CD8-positive, alpha-beta memory T cell (primary cell): ENCODE measurements around the gene GLT1D1. TPM values are rescaled to one million over a fixed set of nuclear protein-coding genes. Genes with fewer than 3 reads are reported as not detected.

Experiments
- CTCF ChIA-PET: fragments of 350-600 bp; sonication (Branson Sonifier 250); formaldehyde crosslinking; loops from one replicate; lab custom pipeline; 2021; ENCODE audit warnings: antibody characterized with exemption; lab: Charles Lee
- POLR2A ChIA-PET: fragments of 350-600 bp; sonication (Branson Sonifier 250); formaldehyde crosslinking; loops from one replicate; lab custom pipeline; 2021; ENCODE audit warnings: antibody characterized with exemption; lab: Charles Lee
- DNase-seq, 5 donors: peaks; one replicate each; pipeline versions ENCODE4 v3.0.0 to v3.0.0-alpha.2; 2020 to 2022; ENCODE audit warnings: mixed read lengths in 1 of 5
- H3K27ac ChIP-seq: one replicate; pipeline ENCODE4 v1.7.0; 2013; ENCODE audit warnings: low read depth, mild to moderate bottlenecking, low read length, moderate library complexity
- H3K27me3 ChIP-seq: 2 replicates; pipeline ENCODE4 v1.7.0; 2013; ENCODE audit warnings: low read length, mild to moderate bottlenecking; ENCODE audit not compliant: insufficient read depth, poor library complexity, severe bottlenecking
- H3K36me3 ChIP-seq: 2 replicates; pipeline ENCODE4 v1.7.0; 2013; ENCODE audit warnings: mild to moderate bottlenecking, low read length, moderate library complexity; ENCODE audit not compliant: insufficient read depth
- H3K4me1 ChIP-seq: 2 replicates; pipeline ENCODE4 v1.7.0; 2013; ENCODE audit warnings: mild to moderate bottlenecking, low read length, moderate library complexity; ENCODE audit not compliant: insufficient read depth
- H3K4me3 ChIP-seq: 2 replicates; pipeline ENCODE4 v1.7.0; 2013; ENCODE audit warnings: mild to moderate bottlenecking, low read length
- H3K9me3 ChIP-seq: 2 replicates; pipeline ENCODE4 v1.7.0; 2013; ENCODE audit warnings: mild to moderate bottlenecking, low read length
- H3K27ac Mint-ChIP-seq, 8 donors: one replicate each; pipeline ENCODE4 v1.8.0; 2020 to 2021; ENCODE audit warnings: mixed read lengths in 8 of 8, mild to moderate bottlenecking in 6 of 8, inconsistent platforms in 3 of 8, moderate library complexity in 3 of 8
- H3K27me3 Mint-ChIP-seq, 2 donors: one replicate each; pipeline ENCODE4 v1.8.0; 2020 to 2021; ENCODE audit warnings: mixed read lengths in 2 of 2, mild to moderate bottlenecking in 1 of 2, moderate library complexity in 1 of 2
- H3K36me3 Mint-ChIP-seq, 3 donors: one replicate each; pipeline ENCODE4 v1.8.0; 2020 to 2021; ENCODE audit warnings: mixed read lengths in 3 of 3, inconsistent platforms in 1 of 3, mild to moderate bottlenecking in 1 of 3
- H3K4me1 Mint-ChIP-seq, 3 donors: one replicate each; pipeline ENCODE4 v1.8.0; 2020 to 2021; ENCODE audit warnings: mixed read lengths in 3 of 3, inconsistent platforms in 1 of 3, mild to moderate bottlenecking in 1 of 3
- H3K4me3 Mint-ChIP-seq, 7 donors: one replicate each; pipeline ENCODE4 v1.8.0; 2020 to 2021; ENCODE audit warnings: mixed read lengths in 7 of 7, mild to moderate bottlenecking in 6 of 7, moderate library complexity in 4 of 7, inconsistent platforms in 2 of 7
- H3K9me3 Mint-ChIP-seq, 5 donors: one replicate each; pipeline ENCODE4 v1.8.0; 2020 to 2022; ENCODE audit warnings: mixed read lengths in 5 of 5, mild to moderate bottlenecking in 3 of 5, moderate library complexity in 2 of 5, inconsistent platforms in 1 of 5
- polyA plus RNA-seq: library from polyadenylated mRNA; unstranded; fragments of 300-500 nt; fragmentation: Illumina TruSeq; gene quantifications from one replicate; pipeline ENCODE4 v1.2.3, GENCODE V29; 2021
- total RNA-seq, 2 experiments: library from RNA; stranded (reverse); gene quantifications; one replicate each; pipeline ENCODE4 v1.2.3, GENCODE V29; 2021

Gene GLT1D1
- total and polyA plus RNA-seq, 3 experiments from 2014 or later, result 0.22 to 0.24 (median 0.24) TPM

DNA sequence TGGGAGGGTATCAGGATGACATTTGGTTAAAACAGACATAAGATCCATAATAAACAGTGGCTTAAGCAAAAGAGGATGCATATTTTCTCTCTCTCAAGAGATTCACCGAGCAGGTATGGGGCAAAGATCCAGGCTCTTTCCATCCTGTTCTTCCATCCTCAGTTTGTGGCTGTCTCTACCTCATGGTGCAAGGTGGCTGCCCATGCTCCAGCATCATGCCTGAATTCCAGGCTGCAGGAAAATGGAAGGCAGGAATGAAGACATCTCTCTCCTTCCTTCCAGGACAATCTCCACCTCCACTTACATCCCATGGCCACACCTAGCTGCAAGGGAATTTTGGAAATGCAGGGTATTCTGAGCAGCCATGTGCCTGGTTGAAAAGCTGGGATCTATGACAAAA is 136.0 kb downstream of the GLT1D1 start:
- POLR2A ChIA-PET, result no interaction called here
- peaks cover 7 to 9% of the 10 kb centered on the region in 2 donors for H3K27me3 Mint-ChIP-seq
- Histone ChIP-seq H3K27me3 (no peaks in the 10 kb centered on the region), H3K36me3 (no peaks in the 10 kb centered on the region), H3K9me3 (no peaks in the 10 kb centered on the region), H3K27ac (no peak overlapping the region), H3K4me1 (no peaks in the 10 kb centered on the region), H3K4me3 (no peak overlapping the region)
- H3K36me3 Mint-ChIP-seq, result no peaks in the 10 kb centered on the region
- CTCF ChIA-PET, result no interaction called here
- no peak overlapping the region for H3K4me3 Mint-ChIP-seq
- no peaks in the 10 kb centered on the region for H3K4me1 Mint-ChIP-seq
- H3K27ac Mint-ChIP-seq, result no peak overlapping the region
- H3K9me3 Mint-ChIP-seq, result peaks cover 0 to 5% (median 2%) of the 10 kb centered on the region in 5 donors
- no peak for DNase-seq

DNA sequence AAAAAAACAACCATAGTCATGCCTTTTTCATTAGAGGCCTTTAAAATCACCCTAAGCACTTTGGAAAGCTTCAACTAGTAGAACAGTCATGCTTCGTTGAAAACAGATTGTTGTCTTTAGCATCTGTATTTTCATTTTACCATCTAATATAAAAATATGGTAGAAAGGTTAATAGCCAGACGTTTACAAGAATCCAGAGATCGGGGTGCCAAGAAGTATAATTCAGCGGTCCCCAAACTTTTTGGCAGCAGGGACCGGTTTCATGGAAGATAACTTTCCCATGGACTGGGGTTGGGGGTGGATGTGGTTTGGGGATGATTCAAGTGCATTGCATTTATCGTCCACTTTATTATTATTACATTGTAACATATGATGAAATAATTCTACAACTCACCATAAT is 138.4 kb downstream of the GLT1D1 start:
- H3K27me3 Mint-ChIP-seq, result peaks cover 7 to 11% of the 10 kb centered on the region in 2 donors
- no peaks in the 10 kb centered on the region for H3K36me3 Mint-ChIP-seq
- H3K27me3 ChIP-seq, result no peaks in the 10 kb centered on the region
- no peaks in the 10 kb centered on the region for H3K9me3 ChIP-seq
- ChIA-PET CTCF (no interaction called here), POLR2A (no interaction called here)
- H3K4me1 Mint-ChIP-seq, result no peaks in the 10 kb centered on the region
- H3K4me1 ChIP-seq, result no peaks in the 10 kb centered on the region
- no peak for DNase-seq
- H3K4me3 Mint-ChIP-seq, result no peak overlapping the region
- peaks cover 0 to 5% (median 2%) of the 10 kb centered on the region in 5 donors for H3K9me3 Mint-ChIP-seq
- no peak overlapping the region for H3K4me3 ChIP-seq
- no peak overlapping the region for H3K27ac ChIP-seq
- no peak overlapping the region for H3K27ac Mint-ChIP-seq
- no peaks in the 10 kb centered on the region for H3K36me3 ChIP-seq

DNA sequence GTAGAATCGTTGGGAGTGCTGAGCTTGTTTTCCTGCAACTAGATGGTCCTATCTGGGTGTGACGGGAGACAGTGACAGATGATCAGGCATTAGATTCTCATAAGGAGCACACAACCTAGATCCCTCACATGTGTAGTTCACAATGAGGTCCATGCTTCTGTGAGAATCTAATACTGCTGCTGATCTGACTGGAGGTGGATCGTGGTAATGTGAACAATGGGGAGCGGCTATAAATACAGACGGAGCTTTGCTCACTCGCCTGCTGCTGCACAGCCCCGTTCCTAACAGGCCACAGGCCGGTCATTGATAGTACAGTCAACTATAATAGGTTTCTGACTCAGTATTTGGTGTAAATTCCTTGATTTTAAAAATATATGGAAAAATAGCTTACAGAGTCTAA is 138.8 kb downstream of the GLT1D1 start:
- no peaks in the 10 kb centered on the region for H3K36me3 Mint-ChIP-seq
- H3K4me3 Mint-ChIP-seq, result no peak overlapping the region
- ChIA-PET CTCF (no interaction called here), POLR2A (no interaction called here)
- no peaks in the 10 kb centered on the region for H3K27me3 ChIP-seq
- peaks cover 0 to 5% (median 2%) of the 10 kb centered on the region in 5 donors for H3K9me3 Mint-ChIP-seq
- H3K4me3 ChIP-seq, result no peak overlapping the region
- H3K9me3 ChIP-seq, result no peaks in the 10 kb centered on the region
- DNase-seq, result no peak
- H3K27ac Mint-ChIP-seq, result no peak overlapping the region
- H3K27ac ChIP-seq, result no peak overlapping the region
- peaks cover 7 to 11% of the 10 kb centered on the region in 2 donors for H3K27me3 Mint-ChIP-seq
- no peaks in the 10 kb centered on the region for H3K36me3 ChIP-seq
- no peaks in the 10 kb centered on the region for H3K4me1 ChIP-seq
- no peaks in the 10 kb centered on the region for H3K4me1 Mint-ChIP-seq

DNA sequence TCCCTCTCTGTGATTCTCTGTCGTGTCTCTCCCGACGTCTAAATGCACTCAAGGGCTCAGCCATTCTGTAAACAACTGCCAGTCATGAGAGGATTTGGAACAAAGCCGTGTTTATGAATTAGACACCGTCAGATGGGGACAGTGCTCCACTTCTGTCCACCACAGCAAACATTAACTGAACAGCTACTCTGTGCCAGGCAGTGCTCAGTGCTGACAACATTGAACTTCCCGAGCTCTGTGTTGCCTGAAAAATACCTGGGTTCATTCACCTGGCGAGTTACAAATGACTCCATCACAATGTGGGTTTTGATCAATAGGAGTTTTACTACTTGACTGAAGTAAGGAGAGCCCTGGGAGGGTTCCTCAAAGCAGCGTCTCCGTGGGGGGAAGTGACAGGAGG is 139.3 kb downstream of the GLT1D1 start:
- Histone ChIP-seq H3K9me3 (no peaks in the 10 kb centered on the region), H3K27ac (no peak overlapping the region), H3K36me3 (no peaks in the 10 kb centered on the region), H3K4me3 (no peak overlapping the region), H3K4me1 (no peaks in the 10 kb centered on the region), H3K27me3 (no peaks in the 10 kb centered on the region)
- H3K36me3 Mint-ChIP-seq, result no peaks in the 10 kb centered on the region
- peaks cover 7 to 9% of the 10 kb centered on the region in 2 donors for H3K27me3 Mint-ChIP-seq
- no peak for DNase-seq
- H3K27ac Mint-ChIP-seq, result no peak overlapping the region
- no peaks in the 10 kb centered on the region for H3K4me1 Mint-ChIP-seq
- no peak overlapping the region for H3K4me3 Mint-ChIP-seq
- ChIA-PET POLR2A (no interaction called here), CTCF (no interaction called here)
- H3K9me3 Mint-ChIP-seq, result peaks cover 0 to 5% (median 2%) of the 10 kb centered on the region in 5 donors

DNA sequence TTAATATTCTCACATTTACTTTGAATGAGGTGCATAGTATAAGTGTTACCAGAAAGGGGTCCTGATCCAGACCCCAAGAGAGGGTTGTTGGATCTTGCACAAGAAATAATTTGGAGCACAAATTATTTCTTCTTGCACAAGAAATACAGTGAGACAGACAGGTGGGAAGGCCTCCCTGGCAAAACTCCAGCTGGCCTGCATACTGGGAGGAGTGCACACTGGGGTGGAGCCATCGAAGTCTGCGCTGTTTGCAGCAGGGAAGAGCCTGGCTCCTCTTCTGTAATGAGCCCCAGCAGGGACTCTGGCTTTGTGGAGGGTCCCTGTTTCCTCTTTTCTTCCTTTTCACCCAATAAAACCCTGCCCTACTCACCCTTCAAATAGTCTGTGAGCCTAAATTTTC is 141.6 kb downstream of the GLT1D1 start:
- Mint-ChIP-seq H3K27me3 (peaks cover 6 to 7% of the 10 kb centered on the region in 2 donors), H3K4me1 (no peaks in the 10 kb centered on the region), H3K36me3 (no peaks in the 10 kb centered on the region), H3K27ac (no peak overlapping the region), H3K4me3 (no peak overlapping the region), H3K9me3 (peaks cover 0 to 5% (median 2%) of the 10 kb centered on the region in 5 donors)
- H3K27ac ChIP-seq, result no peak overlapping the region
- no peaks in the 10 kb centered on the region for H3K4me1 ChIP-seq
- DNase-seq, result no peak
- ChIA-PET CTCF (no interaction called here), POLR2A (no interaction called here)
- H3K4me3 ChIP-seq, result no peak overlapping the region
- H3K27me3 ChIP-seq, result no peaks in the 10 kb centered on the region
- no peaks in the 10 kb centered on the region for H3K36me3 ChIP-seq
- H3K9me3 ChIP-seq, result no peaks in the 10 kb centered on the region

DNA sequence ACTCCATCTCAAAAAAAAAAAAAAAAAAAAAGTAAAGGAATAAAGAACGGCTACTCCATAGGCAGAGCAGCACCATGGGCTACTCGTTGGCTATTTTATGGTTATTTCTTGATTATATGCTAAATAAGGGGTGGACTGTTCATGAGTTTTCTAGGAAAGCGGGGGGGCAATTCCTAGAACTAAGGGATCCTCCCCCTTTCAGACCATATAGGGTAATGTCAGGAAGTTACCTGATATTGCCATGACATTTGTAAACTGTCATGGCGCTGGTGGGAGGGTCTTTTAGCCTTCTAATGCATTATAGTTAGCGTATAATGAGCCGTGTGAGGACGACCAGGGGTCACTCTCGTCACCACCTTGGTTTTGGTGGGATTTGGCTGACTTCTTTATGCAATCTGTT is 142.3 kb downstream of the GLT1D1 start:
- no peak for DNase-seq
- Mint-ChIP-seq H3K9me3 (peaks cover 0 to 3% (median 2%) of the 10 kb centered on the region in 5 donors), H3K4me1 (no peaks in the 10 kb centered on the region), H3K27me3 (peaks cover 6 to 7% of the 10 kb centered on the region in 2 donors), H3K4me3 (no peak overlapping the region), H3K36me3 (no peaks in the 10 kb centered on the region), H3K27ac (no peak overlapping the region)
- no peaks in the 10 kb centered on the region for H3K9me3 ChIP-seq
- H3K4me1 ChIP-seq, result no peaks in the 10 kb centered on the region
- H3K27me3 ChIP-seq, result no peaks in the 10 kb centered on the region
- ChIA-PET CTCF (no interaction called here), POLR2A (no interaction called here)
- no peak overlapping the region for H3K27ac ChIP-seq
- H3K36me3 ChIP-seq, result no peaks in the 10 kb centered on the region
- H3K4me3 ChIP-seq, result no peak overlapping the region

DNA sequence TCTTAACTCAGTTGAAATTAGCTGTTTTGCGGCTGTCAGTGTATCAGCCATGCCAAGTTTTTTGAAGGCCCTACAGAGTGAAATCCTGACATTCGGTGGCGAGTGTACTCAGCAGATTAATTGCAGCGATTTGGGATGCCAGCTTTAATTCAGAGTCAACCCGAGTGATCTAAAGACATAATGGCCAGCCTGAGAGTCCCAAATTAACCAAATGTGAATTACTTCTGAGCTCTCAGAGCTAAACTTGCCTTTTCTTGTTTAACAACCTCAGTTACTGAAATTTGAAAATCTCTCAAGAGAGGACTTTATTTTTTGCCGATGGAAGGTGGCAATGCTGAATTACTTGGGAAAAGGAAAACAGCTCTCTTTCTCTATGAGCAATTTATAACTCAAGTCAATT is 148.5 kb downstream of the GLT1D1 start:
- Mint-ChIP-seq H3K27me3 (peaks cover 3 to 4% of the 10 kb centered on the region in 2 donors), H3K27ac (no peak overlapping the region), H3K4me1 (no peaks in the 10 kb centered on the region), H3K36me3 (no peaks in the 10 kb centered on the region), H3K9me3 (peaks cover 0 to 6% (median 3%) of the 10 kb centered on the region in 5 donors), H3K4me3 (no peak overlapping the region)
- no peaks in the 10 kb centered on the region for H3K4me1 ChIP-seq
- H3K4me3 ChIP-seq, result no peak overlapping the region
- H3K9me3 ChIP-seq, result no peaks in the 10 kb centered on the region
- no peaks in the 10 kb centered on the region for H3K36me3 ChIP-seq
- ChIA-PET POLR2A (no interaction called here), CTCF (no interaction called here)
- DNase-seq, result no peak
- H3K27ac ChIP-seq, result no peak overlapping the region
- no peaks in the 10 kb centered on the region for H3K27me3 ChIP-seq

DNA sequence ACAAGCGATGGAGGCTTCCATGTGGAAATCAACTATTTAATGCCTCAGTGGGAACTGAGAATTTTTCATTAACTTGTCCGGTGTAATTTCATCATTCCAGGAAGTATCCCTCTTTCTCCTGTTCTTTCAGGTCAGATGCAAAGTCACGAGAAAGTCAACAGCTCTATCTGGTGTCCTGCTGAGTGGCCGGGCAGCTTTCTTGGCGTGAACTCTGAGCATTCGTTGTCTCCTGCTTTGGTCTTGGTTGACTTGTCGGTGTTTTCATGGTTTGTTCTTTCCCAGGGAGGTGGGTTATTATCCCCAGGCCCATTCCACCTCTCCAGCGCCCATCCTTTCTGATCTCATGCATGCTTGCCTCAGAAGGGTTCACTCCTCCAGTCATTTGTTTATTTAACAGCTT is 149.1 kb downstream of the GLT1D1 start:
- no peaks in the 10 kb centered on the region for H3K27me3 ChIP-seq
- H3K9me3 Mint-ChIP-seq, result peaks cover 0 to 6% (median 3%) of the 10 kb centered on the region in 5 donors
- POLR2A ChIA-PET, result no interaction called here
- H3K27ac Mint-ChIP-seq, result no peak overlapping the region
- no peaks in the 10 kb centered on the region for H3K4me1 ChIP-seq
- no peak overlapping the region for H3K27ac ChIP-seq
- H3K36me3 Mint-ChIP-seq, result no peaks in the 10 kb centered on the region
- DNase-seq, result no peak
- no peaks in the 10 kb centered on the region for H3K4me1 Mint-ChIP-seq
- H3K36me3 ChIP-seq, result no peaks in the 10 kb centered on the region
- no peaks in the 10 kb centered on the region for H3K9me3 ChIP-seq
- no peak overlapping the region for H3K4me3 ChIP-seq
- no peak overlapping the region for H3K4me3 Mint-ChIP-seq
- peaks cover 3 to 4% of the 10 kb centered on the region in 2 donors for H3K27me3 Mint-ChIP-seq
- CTCF ChIA-PET, result no interaction called here

DNA sequence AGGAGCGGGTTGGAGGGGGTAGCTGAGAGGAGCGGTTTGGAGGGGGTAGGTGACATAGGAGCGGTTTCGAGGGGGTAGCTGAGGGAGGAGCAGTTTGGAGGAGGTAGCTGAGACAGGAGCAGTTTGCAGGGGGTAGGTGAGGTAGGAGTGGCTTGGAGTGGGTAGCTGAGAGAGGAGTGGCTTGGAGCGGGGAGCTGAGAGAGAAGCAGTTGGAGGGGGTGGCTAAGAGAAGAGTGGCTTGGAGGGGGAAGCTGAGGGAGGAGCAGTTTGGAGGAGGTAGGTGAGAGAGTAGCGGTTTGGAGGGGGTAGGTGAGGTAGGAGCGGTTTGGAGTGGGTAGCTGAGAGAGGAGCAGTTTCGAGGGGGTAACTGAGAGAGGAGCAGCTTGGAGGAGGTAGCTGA is 152.1 kb downstream of the GLT1D1 start:
- Histone ChIP-seq H3K4me3 (no peak overlapping the region), H3K27me3 (no peaks in the 10 kb centered on the region), H3K27ac (no peak overlapping the region), H3K36me3 (no peaks in the 10 kb centered on the region), H3K4me1 (no peaks in the 10 kb centered on the region), H3K9me3 (no peaks in the 10 kb centered on the region)
- Mint-ChIP-seq H3K36me3 (no peaks in the 10 kb centered on the region), H3K4me1 (no peaks in the 10 kb centered on the region), H3K27ac (no peak overlapping the region), H3K27me3 (peaks cover 3 to 14% of the 10 kb centered on the region in 2 donors), H3K4me3 (no peak overlapping the region), H3K9me3 (peaks cover 0 to 6% (median 0%) of the 10 kb centered on the region in 5 donors)
- ChIA-PET CTCF (interaction anchor here (1.5 kb wide), 1 partner anchor 10 kb away, joined by 4 read pairs; no protein-coding TSS in a partner anchor), POLR2A (no interaction called here)
- DNase-seq, result no peak
